Measurements from ENCODE around the gene HMGN5.

Gene HMGN5

DNA sequence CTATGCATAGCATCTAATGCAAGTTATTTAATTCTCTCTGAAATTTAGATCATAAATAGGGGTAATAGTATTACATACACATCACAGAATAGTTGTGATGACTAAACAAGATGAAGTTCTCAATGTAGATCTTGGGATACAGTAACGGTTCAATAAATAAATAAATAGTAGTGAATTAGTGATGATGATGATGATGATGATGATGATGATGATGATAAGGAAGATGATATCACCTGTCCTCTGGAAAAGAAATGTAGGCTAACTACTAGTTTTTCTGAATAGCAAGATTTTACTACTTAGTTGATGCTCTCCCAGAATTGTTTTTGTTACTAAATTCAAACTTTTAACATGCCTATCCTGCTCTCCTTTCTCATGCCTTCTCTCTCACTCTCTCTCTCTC lies 30.5 kb upstream of the HMGN5 start:
- H3K27me3 ChIP-seq (replicated peaks; ENCODE audit: control insufficient read depth, insufficient read depth, low read length) = no peaks in the 10 kb centered on the region
- DNase-seq (ENCODE audit: extremely low read depth, insufficient read length) = no peak
- TF ChIP-seq, protein P1, sequence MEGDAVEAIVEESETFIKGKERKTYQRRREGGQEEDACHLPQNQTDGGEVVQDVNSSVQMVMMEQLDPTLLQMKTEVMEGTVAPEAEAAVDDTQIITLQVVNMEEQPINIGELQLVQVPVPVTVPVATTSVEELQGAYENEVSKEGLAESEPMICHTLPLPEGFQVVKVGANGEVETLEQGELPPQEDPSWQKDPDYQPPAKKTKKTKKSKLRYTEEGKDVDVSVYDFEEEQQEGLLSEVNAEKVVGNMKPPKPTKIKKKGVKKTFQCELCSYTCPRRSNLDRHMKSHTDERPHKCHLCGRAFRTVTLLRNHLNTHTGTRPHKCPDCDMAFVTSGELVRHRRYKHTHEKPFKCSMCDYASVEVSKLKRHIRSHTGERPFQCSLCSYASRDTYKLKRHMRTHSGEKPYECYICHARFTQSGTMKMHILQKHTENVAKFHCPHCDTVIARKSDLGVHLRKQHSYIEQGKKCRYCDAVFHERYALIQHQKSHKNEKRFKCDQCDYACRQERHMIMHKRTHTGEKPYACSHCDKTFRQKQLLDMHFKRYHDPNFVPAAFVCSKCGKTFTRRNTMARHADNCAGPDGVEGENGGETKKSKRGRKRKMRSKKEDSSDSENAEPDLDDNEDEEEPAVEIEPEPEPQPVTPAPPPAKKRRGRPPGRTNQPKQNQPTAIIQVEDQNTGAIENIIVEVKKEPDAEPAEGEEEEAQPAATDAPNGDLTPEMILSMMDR (IDR thresholded peaks at IDR 0.05; ENCODE audit: insufficient read depth, low read length, poor library complexity, severe bottlenecking) = no peak
- no peaks in the 10 kb centered on the region; the same call in 1 of the 2 replicates for H3K36me3 ChIP-seq (ENCODE audit: control insufficient read depth, insufficient read depth, low read length)
- no peak overlapping the region for H3K4me3 ChIP-seq (replicated peaks; ENCODE audit: low read depth, low read length)

- no peaks in the 10 kb centered on the region for H3K27me3 ChIP-seq (replicated peaks; ENCODE audit: control insufficient read depth, insufficient read depth, low read length)
- TF ChIP-seq, protein P1 (IDR thresholded peaks at IDR 0.05; ENCODE audit: insufficient read depth, low read length, poor library complexity, severe bottlenecking) = no peak
- no peaks in the 10 kb centered on the region; the same call in 1 of the 2 replicates for H3K36me3 ChIP-seq (ENCODE audit: control insufficient read depth, insufficient read depth, low read length)
Observed at GRCh38 chrX:81231476-81231875, 29.8 kb upstream of the HMGN5 start.

GRCh38 chrX:81229901-81230300 lies 28.2 kb upstream of the HMGN5 start:
- Histone ChIP-seq H3K4me3 (replicated peaks; ENCODE audit: low read depth, low read length) (no peak overlapping the region), H3K36me3 (ENCODE audit: control insufficient read depth, insufficient read depth, low read length) (no peaks in the 10 kb centered on the region; the same call in 1 of the 2 replicates), H3K27me3 (replicated peaks; ENCODE audit: control insufficient read depth, insufficient read depth, low read length) (no peaks in the 10 kb centered on the region)
- TF ChIP-seq, protein P1 (IDR thresholded peaks at IDR 0.05; ENCODE audit: insufficient read depth, low read length, poor library complexity, severe bottlenecking) = no peak
- no peak for DNase-seq (ENCODE audit: extremely low read depth, insufficient read length)

More at GRCh38 chrX:81231476-81231875, 29.8 kb upstream of the HMGN5 start:
- DNase-seq (ENCODE audit: extremely low read depth, insufficient read length) = no peak
- H3K4me3 ChIP-seq (replicated peaks; ENCODE audit: low read depth, low read length) = no peak overlapping the region

GRCh38 chrX:81229229-81229628 lies 27.5 kb upstream of the HMGN5 start:
- Histone ChIP-seq H3K27me3 (replicated peaks; ENCODE audit: control insufficient read depth, insufficient read depth, low read length) (no peaks in the 10 kb centered on the region), H3K36me3 (ENCODE audit: control insufficient read depth, insufficient read depth, low read length) (no peaks in the 10 kb centered on the region; the same call in 1 of the 2 replicates), H3K4me3 (replicated peaks; ENCODE audit: low read depth, low read length) (no peak overlapping the region)
- no peak for DNase-seq (ENCODE audit: extremely low read depth, insufficient read length)
- TF ChIP-seq, protein P1 (IDR thresholded peaks at IDR 0.05; ENCODE audit: insufficient read depth, low read length, poor library complexity, severe bottlenecking) = no peak

- Histone ChIP-seq H3K27me3 (replicated peaks; ENCODE audit: control insufficient read depth, insufficient read depth, low read length) (no peaks in the 10 kb centered on the region), H3K4me3 (replicated peaks; ENCODE audit: low read depth, low read length) (no peak overlapping the region), H3K36me3 (ENCODE audit: control insufficient read depth, insufficient read depth, low read length) (no peaks in the 10 kb centered on the region)
- TF ChIP-seq, protein P1 (IDR thresholded peaks at IDR 0.05; ENCODE audit: insufficient read depth, low read length, poor library complexity, severe bottlenecking) = no peak
- no peak for DNase-seq (ENCODE audit: extremely low read depth, insufficient read length)
Observed at GRCh38 chrX:81215685-81216084, 14.0 kb upstream of the HMGN5 start.

DNA sequence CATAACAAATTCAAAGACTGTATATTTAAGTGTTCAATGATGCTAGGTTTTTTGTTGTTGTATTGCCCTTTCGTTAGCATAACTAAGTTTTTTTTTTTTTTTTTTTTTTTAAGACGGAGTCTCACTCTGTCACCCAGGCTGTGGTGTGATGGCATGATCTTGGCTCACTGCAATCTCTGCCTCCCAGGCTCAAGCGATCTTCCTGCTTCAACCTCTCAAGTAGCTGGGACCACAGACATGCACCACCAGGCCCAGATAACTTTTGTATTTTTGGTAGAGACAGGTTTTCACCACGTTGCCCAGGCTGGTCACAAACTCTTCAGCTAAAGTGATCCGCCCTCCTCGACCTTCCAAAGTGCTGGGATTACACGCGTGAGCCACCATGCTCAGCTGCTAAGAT lies 7.2 kb upstream of the HMGN5 start:
- Histone ChIP-seq H3K4me3 (replicated peaks; ENCODE audit: low read depth, low read length) (no peak overlapping the region), H3K27me3 (replicated peaks; ENCODE audit: control insufficient read depth, insufficient read depth, low read length) (no peaks in the 10 kb centered on the region), H3K36me3 (ENCODE audit: control insufficient read depth, insufficient read depth, low read length) (no peaks in the 10 kb centered on the region)
- DNase-seq (ENCODE audit: extremely low read depth, insufficient read length) = no peak
- TF ChIP-seq, protein P1 (IDR thresholded peaks at IDR 0.05; ENCODE audit: insufficient read depth, low read length, poor library complexity, severe bottlenecking) = no peak
